Spinal cord (tissue), 10 donors: Measurements from ENCODE around the gene COX17. TPM values are rescaled to one million over a fixed set of nuclear protein-coding genes. Genes with fewer than 3 reads are reported as not detected.

Experiments used
- DNase-seq, 6 donors: peaks; one replicate each; pipeline versions ENCODE4 v3.0.0 to v3.0.0-alpha.2; 2013 to 2015; ENCODE audit warnings: low spot score in 6 of 6, low read depth in 4 of 6
- H3K27ac ChIP-seq: one replicate; pipeline ENCODE4 v1.5.1; 2013; ENCODE audit warnings: low read depth, low read length, control low read depth
- H3K27me3 ChIP-seq: one replicate; pipeline ENCODE4 v1.6.1; 2013; ENCODE audit warnings: low read length; ENCODE audit not compliant: control insufficient read depth, insufficient read depth
- H3K36me3 ChIP-seq: one replicate; pipeline ENCODE4 v1.6.1; 2013; ENCODE audit warnings: low read length; ENCODE audit not compliant: control insufficient read depth, insufficient read depth
- H3K4me1 ChIP-seq: one replicate; pipeline ENCODE4 v1.6.1; 2013; ENCODE audit warnings: low read length; ENCODE audit not compliant: control insufficient read depth, insufficient read depth
- H3K4me3 ChIP-seq: one replicate; pipeline ENCODE4 v1.5.1; 2013; ENCODE audit warnings: low read depth, low read length, control low read depth
- H3K9me3 ChIP-seq: one replicate; pipeline ENCODE4 v1.6.1; 2013; ENCODE audit warnings: low read length; ENCODE audit not compliant: control insufficient read depth, insufficient read depth
- WGBS: methylation state at CpG from one replicate; pipeline ENCODE4 v1.1.5; 2013; ENCODE audit warnings: missing lambda C conversion rate; ENCODE audit not compliant: insufficient coverage; 5-methylcytosine and 5-hydroxymethylcytosine counted together
- polyA plus RNA-seq, 2 donors: library from polyadenylated mRNA; unstranded; fragments of 120-200 nt; gene quantifications; one replicate each; pipeline ENCODE4 v1.2.1, GENCODE V29; 2013; ENCODE audit not compliant: insufficient read length in 2 of 2
- total RNA-seq, 2 donors: library from RNA; depleted of rRNA in 1 of 2; stranded (reverse); fragments of 120-200 nt in 1 of 2; fragments of >200 nt in 1 of 2; gene quantifications; one replicate each; pipeline versions ENCODE4 v1.2.3 to v1.2.4, GENCODE V29; 2013 to 2014
- donor health status: healthy.

Gene COX17
- total and polyA plus RNA-seq, 4 donors, result 22.8 to 58.5 (median 45.2) TPM

DNA sequence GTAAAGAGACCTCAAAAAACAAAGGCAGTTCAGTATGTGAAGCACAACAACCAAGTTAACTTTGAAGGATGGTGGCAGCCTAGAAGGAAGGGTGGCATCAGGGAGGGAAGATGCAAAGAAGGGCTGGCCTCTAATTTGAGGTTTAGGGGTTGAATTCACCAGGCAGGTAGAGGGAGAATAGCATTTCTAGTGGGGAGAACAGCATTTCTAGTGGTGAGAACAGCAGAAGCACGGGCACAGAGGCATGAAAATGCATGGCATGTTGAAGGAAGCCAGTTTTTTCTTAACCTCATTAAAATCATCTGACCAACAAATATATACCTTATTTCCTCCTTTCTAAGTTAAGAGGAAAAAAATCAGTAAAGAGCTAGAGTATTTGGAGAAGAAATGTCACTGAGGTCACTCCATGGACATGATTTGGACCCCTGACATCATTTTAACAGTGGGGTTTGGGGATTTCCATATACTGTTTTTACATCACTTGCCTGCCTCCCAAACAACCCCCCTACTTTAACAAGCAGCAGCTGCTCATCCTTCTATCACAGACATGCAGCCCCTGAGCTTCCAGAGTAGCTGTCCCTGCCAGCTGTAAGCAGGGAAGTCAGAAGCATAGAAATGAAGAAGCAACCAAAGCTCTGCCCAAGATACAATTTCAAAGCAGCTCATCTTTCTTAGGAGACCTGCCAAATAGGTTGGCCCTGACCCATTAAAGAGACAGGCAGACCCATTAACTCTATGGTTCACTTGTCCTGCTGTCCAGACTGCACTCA is 14.4 kb downstream of the COX17 start:
- Histone ChIP-seq H3K27ac (no peak overlapping the region), H3K36me3 (no peaks in the 10 kb centered on the region), H3K4me1 (no peaks in the 10 kb centered on the region), H3K4me3 (no peak overlapping the region), H3K9me3 (no peaks in the 10 kb centered on the region), H3K27me3 (no peaks in the 10 kb centered on the region)
- no CpG with 5 or more reads among the region's 1 CpG for WGBS
- DNase-seq, result peak in 2 of 6 donors; percentile 8 to 30

DNA sequence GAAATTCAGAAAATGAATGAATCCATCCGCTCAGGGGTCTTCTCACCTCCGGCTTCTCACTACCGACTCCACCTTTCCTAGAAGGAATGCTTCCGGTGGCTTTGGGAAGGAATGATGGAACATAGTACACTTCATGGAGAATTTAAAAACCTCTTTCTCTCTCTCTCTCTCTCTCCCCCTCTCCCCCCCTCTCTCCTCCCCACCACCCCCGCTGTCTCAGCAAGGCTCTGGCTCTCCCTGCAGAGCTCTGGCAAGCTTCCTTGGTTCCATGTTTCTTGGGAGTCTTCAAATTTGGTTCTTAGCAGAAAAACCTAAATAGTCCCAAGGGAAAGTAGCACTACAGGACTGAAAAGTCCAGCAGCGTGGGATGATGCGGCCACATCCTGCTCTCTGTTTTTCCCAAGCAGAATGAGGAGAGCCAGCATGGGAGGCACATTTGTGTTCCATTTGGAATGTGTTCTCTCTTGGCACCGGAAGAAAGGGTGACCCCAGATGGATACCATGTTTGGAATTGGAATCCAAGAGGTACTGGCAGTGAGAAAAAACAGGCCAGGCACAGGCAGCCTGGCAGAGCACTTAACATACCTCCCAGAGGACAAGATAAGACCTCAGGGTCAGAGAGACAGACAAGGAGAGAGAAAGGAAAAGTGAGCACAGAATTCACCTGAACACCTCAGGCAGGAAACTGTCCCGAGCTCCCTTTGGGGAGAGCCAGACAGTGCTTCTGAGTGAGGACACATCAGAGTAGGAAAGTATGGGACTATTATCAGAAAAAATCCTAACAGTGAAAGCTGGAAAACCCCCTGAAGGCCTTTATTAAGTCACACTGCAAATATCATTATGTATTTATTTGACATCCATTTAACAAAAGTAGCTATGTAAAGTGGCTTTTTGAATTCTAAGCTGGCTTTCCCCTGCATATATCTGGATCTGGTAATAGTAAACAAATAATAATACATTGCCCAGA is 16.4 kb downstream of the COX17 start, which contains the start of gene POPDC2:
TSS of gene POPDC2 (minus strand) at position 116 of the 967 bp plus-strand sequence. CDS start 166 bp downstream, outside the sequence.
- Histone ChIP-seq H3K9me3 (no peaks in the 10 kb centered on the region), H3K27me3 (no peaks in the 10 kb centered on the region), H3K27ac (no peak within 1 kb of the TSS), H3K36me3 (no peaks in the 10 kb centered on the region), H3K4me3 (no peak within 1 kb of the TSS), H3K4me1 (no peaks in the 10 kb centered on the region)
- DNase-seq, result no peak
- WGBS, result 82% methylated on average over 2 of the region's 9 CpGs

DNA sequence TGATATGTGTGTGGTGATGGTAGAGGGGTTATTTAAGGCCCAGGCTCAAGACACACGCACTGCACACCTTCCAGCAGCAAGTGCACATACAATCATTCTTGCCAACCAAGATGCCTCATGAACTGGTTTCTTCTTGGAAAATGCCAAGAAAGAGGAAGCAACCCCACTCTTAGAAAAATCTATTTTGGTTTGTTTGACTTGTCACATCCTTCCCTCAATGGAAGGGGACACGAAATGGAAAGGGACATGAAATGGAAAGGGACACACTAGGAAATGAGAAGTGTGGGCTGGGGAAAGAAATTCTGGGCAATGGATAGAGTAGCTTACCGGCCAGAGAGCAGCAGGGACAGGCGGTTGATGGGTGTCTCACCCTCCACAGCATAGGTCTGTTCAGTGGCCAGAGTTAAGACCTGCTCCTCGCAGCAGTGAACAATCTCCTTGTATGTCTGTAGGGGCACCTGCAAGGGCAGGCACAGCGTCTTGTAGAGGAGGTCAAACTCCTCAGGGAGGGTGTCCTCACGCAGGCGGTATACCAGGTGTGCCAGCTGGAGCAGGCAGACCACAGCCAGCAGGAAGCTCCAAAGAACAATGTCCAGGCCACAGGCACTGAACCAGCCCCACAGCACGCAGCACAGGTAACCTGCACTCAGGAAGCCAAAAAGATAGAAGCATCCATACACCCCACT is 17.5 kb downstream of the COX17 start:
- no peaks in the 10 kb centered on the region for H3K4me1 ChIP-seq
- 94% methylated on average over 6 of the region's 9 CpGs for WGBS
- no peak overlapping the region for H3K27ac ChIP-seq

DNA sequence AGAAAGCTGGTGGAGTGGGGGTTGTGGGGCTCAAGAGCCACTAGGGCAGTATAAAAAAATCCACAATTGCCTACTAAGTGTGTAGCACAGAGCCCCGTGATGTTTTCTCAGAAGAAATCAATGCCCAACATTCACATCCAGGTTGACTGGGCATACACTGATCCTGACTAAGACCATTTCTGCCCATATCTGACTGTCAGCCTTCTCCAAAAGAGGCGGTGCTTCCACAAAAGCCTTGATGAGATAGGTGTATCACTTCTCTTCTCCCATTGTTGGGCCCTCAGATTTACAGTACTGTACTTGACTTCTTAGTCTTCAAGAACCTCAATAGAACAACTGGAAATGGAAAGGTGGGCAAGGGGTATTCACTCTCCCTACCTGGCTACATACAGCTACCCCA is 18.2 kb downstream of the COX17 start:
- Histone ChIP-seq H3K4me3 (no peak overlapping the region), H3K4me1 (no peaks in the 10 kb centered on the region), H3K27ac (no peak overlapping the region), H3K36me3 (no peaks in the 10 kb centered on the region), H3K27me3 (no peaks in the 10 kb centered on the region), H3K9me3 (no peaks in the 10 kb centered on the region)
- DNase-seq, result no peak
- 100% methylated on average over 1 of the region's 2 CpGs for WGBS

More for the DNA sequence above, 17.5 kb downstream of the COX17 start:
- no peaks in the 10 kb centered on the region for H3K36me3 ChIP-seq
- H3K27me3 ChIP-seq, result no peaks in the 10 kb centered on the region
- DNase-seq, result no peak
- no peak overlapping the region for H3K4me3 ChIP-seq
- no peaks in the 10 kb centered on the region for H3K9me3 ChIP-seq

DNA sequence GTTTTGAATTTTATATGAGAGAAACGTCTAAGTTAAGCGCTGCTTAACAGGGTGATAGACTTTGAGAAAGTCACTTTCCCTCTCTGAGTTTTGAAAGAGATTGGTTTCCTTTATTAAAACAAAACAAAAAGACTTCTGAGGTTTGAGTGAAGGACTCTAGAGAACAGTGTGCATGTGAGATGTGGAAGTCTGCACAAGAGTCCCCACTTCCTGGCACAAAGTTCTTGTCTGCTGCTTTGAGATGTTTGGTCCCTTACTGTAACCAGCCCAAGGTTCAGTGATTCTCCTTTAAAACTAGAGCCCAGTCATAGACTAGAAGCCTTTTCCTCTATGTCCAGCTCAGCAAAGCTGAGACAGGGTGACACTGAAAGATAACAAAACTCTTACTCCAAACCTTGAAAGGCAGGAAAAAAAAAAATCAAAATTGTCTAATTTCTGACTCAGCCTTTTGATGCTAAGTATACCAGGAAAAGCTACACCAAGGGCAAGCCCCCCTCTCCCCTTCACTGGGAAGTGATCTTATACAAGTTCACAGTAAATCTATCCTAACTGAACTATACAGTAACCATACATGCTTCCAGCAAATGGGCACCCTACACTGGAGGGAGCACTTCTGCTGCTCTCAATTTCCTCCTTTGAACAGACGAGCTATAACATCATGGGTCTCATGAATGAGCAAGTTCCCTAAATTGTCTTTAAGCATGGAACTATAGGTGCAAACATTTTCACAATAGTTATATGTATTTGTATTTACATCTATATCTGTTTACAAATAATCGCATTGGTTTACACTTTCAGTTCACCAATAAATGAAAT is 19.1 kb downstream of the COX17 start:
- DNase-seq, result no peak
- Histone ChIP-seq H3K4me1 (no peaks in the 10 kb centered on the region), H3K9me3 (no peaks in the 10 kb centered on the region), H3K36me3 (no peaks in the 10 kb centered on the region), H3K4me3 (no peak overlapping the region), H3K27ac (no peak overlapping the region), H3K27me3 (no peaks in the 10 kb centered on the region)
- WGBS, result no CpG with 5 or more reads among the region's 4 CpGs

DNA sequence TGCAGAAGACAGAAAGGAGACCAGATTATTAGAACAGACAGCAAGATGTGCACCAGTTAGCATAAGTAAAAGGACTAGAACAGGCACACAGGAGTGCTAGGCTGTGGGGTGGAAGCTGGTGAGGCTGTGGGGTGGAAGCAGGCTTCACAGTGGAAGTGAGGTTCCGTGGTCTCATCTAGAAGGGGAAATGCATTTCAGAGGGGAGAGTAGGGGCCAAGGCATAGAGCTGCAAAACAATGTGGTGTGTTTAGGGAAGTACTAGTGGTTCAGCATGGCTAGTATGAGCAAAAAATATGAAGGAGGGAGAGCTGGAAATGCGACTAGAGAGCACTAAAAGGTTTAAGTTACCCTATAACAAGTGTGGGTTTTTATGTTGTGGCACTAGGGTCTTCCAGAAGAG is 23.3 kb downstream of the COX17 start:
- WGBS, result 100% methylated on average over 1 of the region's 2 CpGs
- Histone ChIP-seq H3K4me1 (no peaks in the 10 kb centered on the region), H3K9me3 (no peaks in the 10 kb centered on the region), H3K36me3 (peaks cover 4% of the 10 kb centered on the region), H3K4me3 (no peak overlapping the region), H3K27me3 (no peaks in the 10 kb centered on the region), H3K27ac (no peak overlapping the region)
- no peak for DNase-seq

DNA sequence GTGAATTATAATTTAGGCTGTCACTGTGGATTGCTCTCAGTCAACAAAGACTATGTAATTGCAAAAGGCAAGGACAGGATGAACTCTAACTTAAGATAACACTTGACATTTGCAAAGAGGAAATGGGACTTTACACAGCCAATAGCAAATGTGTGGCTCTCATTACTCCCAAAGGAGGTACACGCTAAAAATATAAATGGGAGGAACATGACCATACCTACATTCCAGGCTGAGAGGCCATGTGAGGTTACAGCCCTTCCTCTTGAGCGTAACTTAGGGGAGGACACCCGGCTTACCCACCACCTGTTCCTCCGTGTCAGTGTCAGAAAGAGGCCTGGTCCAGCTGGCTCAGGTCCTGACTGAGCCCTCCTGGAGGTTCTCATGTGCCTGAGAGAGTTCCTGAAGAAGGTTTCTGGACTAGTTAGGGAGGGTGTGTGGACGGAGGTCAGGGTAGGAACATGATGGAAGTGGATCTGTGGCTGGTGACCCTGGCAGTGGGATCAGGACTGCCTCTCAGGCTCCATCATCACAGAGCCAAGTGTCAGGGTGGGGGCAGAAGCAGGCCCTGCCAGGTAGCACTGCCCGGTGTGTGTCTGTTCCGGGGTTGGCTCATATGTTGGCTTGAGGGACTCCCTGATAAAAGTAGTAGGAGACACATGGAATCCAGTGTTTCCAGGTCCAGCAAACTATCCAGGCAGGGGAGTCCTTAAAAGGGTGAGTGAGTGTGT is 24.7 kb downstream of the COX17 start:
- Histone ChIP-seq H3K4me1 (no peaks in the 10 kb centered on the region), H3K27ac (no peak overlapping the region), H3K9me3 (no peaks in the 10 kb centered on the region), H3K27me3 (no peaks in the 10 kb centered on the region), H3K4me3 (no peak overlapping the region), H3K36me3 (peaks cover 7% of the 10 kb centered on the region)
- 91% methylated on average over 6 of the region's 7 CpGs for WGBS
- no peak for DNase-seq

DNA sequence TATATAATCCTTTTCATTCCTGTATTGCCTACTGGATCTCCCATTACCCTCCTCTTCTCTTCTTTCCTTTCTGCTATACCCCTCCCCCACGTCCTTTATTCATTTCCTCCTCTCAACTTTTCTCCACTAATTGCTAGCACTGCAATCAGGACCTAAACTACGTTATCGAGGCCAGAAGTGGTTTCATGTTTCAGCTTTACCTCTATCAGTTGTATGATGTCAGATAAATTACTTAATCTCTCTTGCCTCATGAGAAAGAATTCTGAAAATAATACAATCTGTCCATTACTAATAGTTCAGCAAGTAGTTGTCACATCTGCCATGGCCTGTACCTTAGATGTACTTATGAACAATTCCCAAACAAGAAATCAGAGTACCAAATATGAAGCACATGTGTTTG is 27.4 kb downstream of the COX17 start:
- no peaks in the 10 kb centered on the region for H3K9me3 ChIP-seq
- no peaks in the 10 kb centered on the region for H3K4me1 ChIP-seq
- 67% methylated on average over 1 of the region's 3 CpGs for WGBS
- H3K27me3 ChIP-seq, result no peaks in the 10 kb centered on the region
- no peak overlapping the region for H3K4me3 ChIP-seq
- no peak for DNase-seq
- peaks cover 7% of the 10 kb centered on the region for H3K36me3 ChIP-seq
- no peak overlapping the region for H3K27ac ChIP-seq
